Measurements from ENCODE around the gene CASZ1.

The CASZ1 gene

GRCh38 chr1:10829965-10830515, 33.6 kb upstream of the CASZ1 start:
- no peak overlapping the region for H3K4ac ChIP-seq (ENCODE audit: low read depth in 1 of 2, low read length in 2 of 2)
- no peak for DNase-seq
- H2BK5ac ChIP-seq (ENCODE audit: low read depth, low read length, poor library complexity, severe bottlenecking): no peak overlapping the region
- no peak overlapping the region for H3K23ac ChIP-seq (ENCODE audit: low read length in 2 of 2)
- H3K27ac ChIP-seq (ENCODE audit: low read length, poor library complexity, severe bottlenecking): no peak overlapping the region
- H2BK120ac ChIP-seq (ENCODE audit: low read depth, low read length): no peak overlapping the region
- H3K4me3 ChIP-seq (ENCODE audit: insufficient read depth in 1 of 2, low read depth in 1 of 2, low read length in 2 of 2): no peak overlapping the region
- H3K4me2 ChIP-seq (ENCODE audit: low read length, poor library complexity, severe bottlenecking): no peak overlapping the region
- H3K18ac ChIP-seq (ENCODE audit: low read depth in 1 of 2, low read length in 2 of 2): no peak overlapping the region
- no peaks in the 10 kb centered on the region for H3K36me3 ChIP-seq (ENCODE audit: control insufficient read depth in 1 of 2, insufficient read depth in 2 of 2, low read depth in 1 of 2, low read length in 2 of 2)
- H2BK12ac ChIP-seq (ENCODE audit: low read length in 2 of 2): no peak overlapping the region
- no peak overlapping the region for H2AFZ ChIP-seq (ENCODE audit: low read depth, low read length)
- peaks cover 28 to 87% of the 10 kb centered on the region in 2 experiments for H3K27me3 ChIP-seq (ENCODE audit: control insufficient read depth in 1 of 2, insufficient read depth in 1 of 2, low read length in 2 of 2)
- H4K8ac ChIP-seq (ENCODE audit: low read length): no peak overlapping the region
- WGBS: 76% methylated on average over 14 of the region's 17 CpGs
- no peaks in the 10 kb centered on the region for H3K9me3 ChIP-seq (ENCODE audit: control insufficient read depth, low read length)
- no peak overlapping the region for H3K9ac ChIP-seq (ENCODE audit: low read length)
- no peak overlapping the region for H4K91ac ChIP-seq (ENCODE audit: low read length)
- H2BK15ac ChIP-seq (ENCODE audit: low read depth, poor library complexity, severe bottlenecking): no peak overlapping the region
- H2AK5ac ChIP-seq (ENCODE audit: low read length, severe bottlenecking): no peak overlapping the region
- H3K79me1 ChIP-seq (replicated peaks; ENCODE audit: low read length, poor library complexity, severe bottlenecking): no peaks in the 10 kb centered on the region
- peaks cover 14% of the 10 kb centered on the region for H3K4me1 ChIP-seq (ENCODE audit: control insufficient read depth, insufficient read depth, low read depth, low read length)
- no peak overlapping the region for H3K14ac ChIP-seq (ENCODE audit: low read length in 2 of 2)

DNA sequence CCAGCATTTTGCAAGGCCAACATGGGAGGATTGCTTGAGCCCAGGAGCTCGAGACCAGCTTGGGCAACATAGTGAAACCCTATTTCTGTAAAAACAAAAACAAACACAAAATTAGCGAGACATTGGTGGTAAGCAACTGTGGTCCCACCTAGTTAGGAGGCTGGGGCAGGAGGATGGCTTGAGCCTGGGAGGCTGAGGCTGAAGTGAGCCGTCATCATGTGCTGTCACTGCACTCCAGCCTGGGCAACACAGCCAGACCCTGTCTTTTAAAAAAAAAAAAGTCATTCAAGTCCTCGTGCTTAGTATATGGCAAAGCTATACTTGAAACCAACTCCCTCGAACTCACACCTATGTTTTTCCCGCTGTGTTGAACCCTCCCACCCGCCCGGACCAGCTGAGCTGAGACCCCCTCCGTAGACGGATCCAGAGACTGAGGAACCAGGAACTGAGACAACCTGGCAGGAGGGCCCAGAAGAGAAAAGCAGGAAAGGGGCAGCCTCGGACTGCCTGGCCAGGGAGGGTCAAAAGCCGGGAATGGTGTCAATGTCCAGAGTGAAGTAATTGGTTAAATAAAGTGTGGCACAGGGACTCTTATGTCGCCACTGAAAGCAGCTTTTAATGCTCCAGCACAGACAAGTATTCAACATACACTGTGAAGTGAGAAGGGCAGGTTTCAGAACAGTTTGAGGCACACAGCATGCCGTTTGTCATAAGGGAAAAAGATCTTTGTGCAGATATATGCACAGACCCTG, 32.8 kb upstream of the CASZ1 start:
- H3K36me3 ChIP-seq (ENCODE audit: control insufficient read depth in 1 of 2, insufficient read depth in 2 of 2, low read depth in 1 of 2, low read length in 2 of 2): no peaks in the 10 kb centered on the region
- no peak overlapping the region for H3K4me3 ChIP-seq (ENCODE audit: insufficient read depth in 1 of 2, low read depth in 1 of 2, low read length in 2 of 2)
- H4K8ac ChIP-seq (ENCODE audit: low read length): no peak overlapping the region
- H3K27ac ChIP-seq (ENCODE audit: low read length, poor library complexity, severe bottlenecking): no peak overlapping the region
- no peaks in the 10 kb centered on the region for H3K79me1 ChIP-seq (replicated peaks; ENCODE audit: low read length, poor library complexity, severe bottlenecking)
- H2BK120ac ChIP-seq (ENCODE audit: low read depth, low read length): no peak overlapping the region
- H3K18ac ChIP-seq (ENCODE audit: low read depth in 1 of 2, low read length in 2 of 2): no peak overlapping the region
- H2AK5ac ChIP-seq (ENCODE audit: low read length, severe bottlenecking): no peak overlapping the region
- no peak overlapping the region for H3K14ac ChIP-seq (ENCODE audit: low read length in 2 of 2)
- no peak overlapping the region for H4K91ac ChIP-seq (ENCODE audit: low read length)
- 83% methylated on average over 13 of the region's 14 CpGs for WGBS
- H3K4me2 ChIP-seq (ENCODE audit: low read length, poor library complexity, severe bottlenecking): no peak overlapping the region
- H3K9me3 ChIP-seq (ENCODE audit: control insufficient read depth, low read length): no peaks in the 10 kb centered on the region
- H3K4ac ChIP-seq (ENCODE audit: low read depth in 1 of 2, low read length in 2 of 2): no peak overlapping the region
- no peak overlapping the region for H3K9ac ChIP-seq (ENCODE audit: low read length)
- DNase-seq: no peak
- H2AFZ ChIP-seq (ENCODE audit: low read depth, low read length): no peak overlapping the region
- H3K4me1 ChIP-seq (ENCODE audit: control insufficient read depth, insufficient read depth, low read depth, low read length): peaks cover 19% of the 10 kb centered on the region
- H3K23ac ChIP-seq (ENCODE audit: low read length in 2 of 2): no peak overlapping the region
- peaks cover 21 to 82% of the 10 kb centered on the region in 2 experiments for H3K27me3 ChIP-seq (ENCODE audit: control insufficient read depth in 1 of 2, insufficient read depth in 1 of 2, low read length in 2 of 2)
- H2BK12ac ChIP-seq (ENCODE audit: low read length in 2 of 2): no peak overlapping the region
- no peak overlapping the region for H2BK5ac ChIP-seq (ENCODE audit: low read depth, low read length, poor library complexity, severe bottlenecking)
- no peak overlapping the region for H2BK15ac ChIP-seq (ENCODE audit: low read depth, poor library complexity, severe bottlenecking)

GRCh38 chr1:10827377-10828333, 31.2 kb upstream of the CASZ1 start:
- Histone ChIP-seq H3K4me3 (ENCODE audit: insufficient read depth in 1 of 2, low read depth in 1 of 2, low read length in 2 of 2) (no peak overlapping the region), H2BK15ac (ENCODE audit: low read depth, poor library complexity, severe bottlenecking) (no peak overlapping the region), H4K8ac (ENCODE audit: low read length) (no peak overlapping the region), H2BK5ac (ENCODE audit: low read depth, low read length, poor library complexity, severe bottlenecking) (no peak overlapping the region), H3K4ac (ENCODE audit: low read depth in 1 of 2, low read length in 2 of 2) (no peak overlapping the region), H2BK12ac (ENCODE audit: low read length in 2 of 2) (no peak overlapping the region), H2BK120ac (ENCODE audit: low read depth, low read length) (no peak overlapping the region), H3K27ac (ENCODE audit: low read length, poor library complexity, severe bottlenecking) (no peak overlapping the region), H3K4me1 (ENCODE audit: control insufficient read depth, insufficient read depth, low read depth, low read length) (peaks cover 17% of the 10 kb centered on the region), H3K18ac (ENCODE audit: low read depth in 1 of 2, low read length in 2 of 2) (no peak overlapping the region), H3K9ac (ENCODE audit: low read length) (no peak overlapping the region), H3K14ac (ENCODE audit: low read length in 2 of 2) (no peak overlapping the region), H2AK5ac (ENCODE audit: low read length, severe bottlenecking) (no peak overlapping the region), H3K23ac (ENCODE audit: low read length in 2 of 2) (no peak overlapping the region), H3K27me3 (ENCODE audit: control insufficient read depth in 1 of 2, insufficient read depth in 1 of 2, low read length in 2 of 2) (peaks cover 18 to 79% of the 10 kb centered on the region in 2 experiments), H2AFZ (ENCODE audit: low read depth, low read length) (no peak overlapping the region), H3K79me1 (replicated peaks; ENCODE audit: low read length, poor library complexity, severe bottlenecking) (no peaks in the 10 kb centered on the region), H4K91ac (ENCODE audit: low read length) (no peak overlapping the region), H3K36me3 (ENCODE audit: control insufficient read depth in 1 of 2, insufficient read depth in 2 of 2, low read depth in 1 of 2, low read length in 2 of 2) (no peaks in the 10 kb centered on the region), H3K4me2 (ENCODE audit: low read length, poor library complexity, severe bottlenecking) (no peak overlapping the region), H3K9me3 (ENCODE audit: control insufficient read depth, low read length) (no peaks in the 10 kb centered on the region)
- WGBS: 88% methylated on average over 42 of the region's 43 CpGs
- DNase-seq: no peak

GRCh38 chr1:10825592-10825991, 29.1 kb upstream of the CASZ1 start:
- no peak overlapping the region for H2AFZ ChIP-seq (ENCODE audit: low read depth, low read length)
- no peak overlapping the region for H3K4ac ChIP-seq (ENCODE audit: low read depth in 1 of 2, low read length in 2 of 2)
- H3K27me3 ChIP-seq (ENCODE audit: control insufficient read depth in 1 of 2, insufficient read depth in 1 of 2, low read length in 2 of 2): peaks cover 18 to 72% of the 10 kb centered on the region in 2 experiments
- H3K18ac ChIP-seq (ENCODE audit: low read depth in 1 of 2, low read length in 2 of 2): no peak overlapping the region
- H3K4me3 ChIP-seq (ENCODE audit: insufficient read depth in 1 of 2, low read depth in 1 of 2, low read length in 2 of 2): no peak overlapping the region
- no peak overlapping the region for H2BK5ac ChIP-seq (ENCODE audit: low read depth, low read length, poor library complexity, severe bottlenecking)
- H3K14ac ChIP-seq (ENCODE audit: low read length in 2 of 2): no peak overlapping the region
- H3K36me3 ChIP-seq (ENCODE audit: control insufficient read depth in 1 of 2, insufficient read depth in 2 of 2, low read depth in 1 of 2, low read length in 2 of 2): no peaks in the 10 kb centered on the region
- no peak overlapping the region for H3K9ac ChIP-seq (ENCODE audit: low read length)
- no peak overlapping the region for H3K27ac ChIP-seq (ENCODE audit: low read length, poor library complexity, severe bottlenecking)
- no peak overlapping the region for H2AK5ac ChIP-seq (ENCODE audit: low read length, severe bottlenecking)
- no peak overlapping the region for H4K8ac ChIP-seq (ENCODE audit: low read length)
- H4K91ac ChIP-seq (ENCODE audit: low read length): no peak overlapping the region
- WGBS: 76% methylated on average over 6 of the region's 6 CpGs
- no peak overlapping the region for H2BK15ac ChIP-seq (ENCODE audit: low read depth, poor library complexity, severe bottlenecking)
- no peak overlapping the region for H3K23ac ChIP-seq (ENCODE audit: low read length in 2 of 2)
- no peaks in the 10 kb centered on the region for H3K9me3 ChIP-seq (ENCODE audit: control insufficient read depth, low read length)
- H3K79me1 ChIP-seq (replicated peaks; ENCODE audit: low read length, poor library complexity, severe bottlenecking): no peaks in the 10 kb centered on the region
- peaks cover 8% of the 10 kb centered on the region for H3K4me1 ChIP-seq (ENCODE audit: control insufficient read depth, insufficient read depth, low read depth, low read length)
- no peak overlapping the region for H3K4me2 ChIP-seq (ENCODE audit: low read length, poor library complexity, severe bottlenecking)
- no peak for DNase-seq
- H2BK120ac ChIP-seq (ENCODE audit: low read depth, low read length): no peak overlapping the region
- no peak overlapping the region for H2BK12ac ChIP-seq (ENCODE audit: low read length in 2 of 2)

All from mesenchymal stem cell (in vitro differentiated cells and primary cell).